CD1c-positive myeloid dendritic cell (primary cell): Measurements from ENCODE around the gene IRAK2.
A peak's percentile ranks its signal among the peaks of the same experiment; 100 is the strongest.
"Not testable (repeated sequence)": the region's sequence is repeated elsewhere in the genome, so short reads cannot be mapped to it uniquely, and the experiment has no call there.

Experiments used
- DNase-seq: peaks from one replicate; pipeline ENCODE4 v3.0.0-alpha.2; 2016; ENCODE audit errors: extremely low spot score

IRAK2 gene, protein sequence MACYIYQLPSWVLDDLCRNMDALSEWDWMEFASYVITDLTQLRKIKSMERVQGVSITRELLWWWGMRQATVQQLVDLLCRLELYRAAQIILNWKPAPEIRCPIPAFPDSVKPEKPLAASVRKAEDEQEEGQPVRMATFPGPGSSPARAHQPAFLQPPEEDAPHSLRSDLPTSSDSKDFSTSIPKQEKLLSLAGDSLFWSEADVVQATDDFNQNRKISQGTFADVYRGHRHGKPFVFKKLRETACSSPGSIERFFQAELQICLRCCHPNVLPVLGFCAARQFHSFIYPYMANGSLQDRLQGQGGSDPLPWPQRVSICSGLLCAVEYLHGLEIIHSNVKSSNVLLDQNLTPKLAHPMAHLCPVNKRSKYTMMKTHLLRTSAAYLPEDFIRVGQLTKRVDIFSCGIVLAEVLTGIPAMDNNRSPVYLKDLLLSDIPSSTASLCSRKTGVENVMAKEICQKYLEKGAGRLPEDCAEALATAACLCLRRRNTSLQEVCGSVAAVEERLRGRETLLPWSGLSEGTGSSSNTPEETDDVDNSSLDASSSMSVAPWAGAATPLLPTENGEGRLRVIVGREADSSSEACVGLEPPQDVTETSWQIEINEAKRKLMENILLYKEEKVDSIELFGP

DNA sequence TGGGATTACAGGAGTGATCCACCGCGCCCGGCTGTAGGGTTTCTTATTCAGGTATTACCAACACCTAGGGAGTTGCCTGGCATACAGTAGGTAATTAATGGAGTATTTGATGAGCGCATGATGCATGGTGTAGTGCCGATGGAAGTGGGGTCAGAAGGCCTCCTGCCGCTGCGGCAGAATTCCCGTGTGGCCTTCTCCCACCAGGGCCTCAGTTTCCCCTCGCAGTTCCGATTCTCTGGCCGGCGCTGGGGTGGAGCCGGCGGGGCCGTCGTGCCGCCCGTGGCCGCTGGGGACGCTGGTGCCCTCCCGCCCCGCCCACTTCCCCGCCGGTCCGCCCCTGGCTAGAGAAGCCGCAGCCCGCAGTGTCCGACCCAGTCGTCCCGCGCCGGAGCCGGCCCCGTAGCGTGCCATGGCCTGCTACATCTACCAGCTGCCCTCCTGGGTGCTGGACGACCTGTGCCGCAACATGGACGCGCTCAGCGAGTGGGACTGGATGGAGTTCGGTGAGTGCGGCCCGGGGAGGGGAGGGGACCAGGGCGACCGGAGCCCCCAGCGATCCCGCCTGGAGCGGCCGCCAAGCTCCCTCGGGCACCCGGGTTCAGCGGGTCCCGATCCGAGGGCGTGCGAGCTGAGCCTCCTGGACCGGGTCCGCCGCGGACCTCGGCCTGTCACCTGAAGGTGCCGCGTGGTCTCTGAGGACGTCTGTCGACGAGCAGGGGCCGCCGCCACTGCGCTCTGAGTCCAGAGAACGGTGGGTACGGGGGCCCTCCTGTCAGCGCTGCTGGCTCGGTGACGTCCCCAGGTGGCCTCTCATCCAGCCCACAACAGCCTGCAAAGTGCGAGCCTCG is at the start of gene IRAK2:
IRAK2 (plus strand) TSS at position 374 of the 848 bp plus-strand sequence; CDS start at position 410, 36 bp downstream.
- peak; percentile 86 for DNase-seq

DNA sequence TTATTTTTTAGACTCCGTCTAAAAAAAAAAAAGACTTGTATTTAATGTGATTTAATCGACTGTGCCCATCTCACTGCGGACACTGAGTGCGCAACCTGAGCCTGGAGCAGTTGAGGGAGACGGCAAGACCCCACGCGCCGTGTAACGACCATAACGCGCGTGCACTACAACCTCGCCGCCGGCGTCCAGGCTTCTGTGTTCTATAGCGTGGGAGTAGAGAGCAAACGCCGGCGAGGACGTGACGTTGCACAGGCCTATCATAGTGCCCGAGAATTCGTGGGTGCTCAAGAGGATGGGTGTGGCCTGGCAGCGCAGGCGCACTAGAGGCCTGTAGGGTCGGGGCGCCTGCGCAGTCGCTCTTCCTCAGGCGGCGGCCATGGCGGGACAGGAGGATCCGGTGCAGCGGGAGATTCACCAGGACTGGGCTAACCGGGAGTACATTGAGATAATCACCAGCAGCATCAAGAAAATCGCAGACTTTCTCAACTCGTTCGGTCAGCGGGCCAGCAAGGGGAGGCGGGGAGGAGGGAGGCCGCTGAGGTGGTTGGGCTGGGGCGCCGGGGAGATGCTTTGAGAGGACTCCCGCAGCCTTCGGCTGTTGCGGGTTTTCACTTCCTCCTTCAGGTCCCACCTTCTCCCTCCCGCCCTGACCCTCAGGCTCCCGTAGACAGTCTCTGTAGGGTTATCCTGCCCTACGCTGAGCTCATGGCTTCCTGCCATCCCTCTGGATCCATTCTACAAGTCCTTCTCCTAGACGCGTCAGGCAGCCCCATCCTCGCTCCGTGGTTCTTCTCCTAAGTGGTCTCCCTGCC is 49.2 kb upstream of the IRAK2 start, which contains the start of gene BRK1:
BRK1 (plus strand) TSS at position 350 of the 812 bp plus-strand sequence; CDS start at position 377, 27 bp downstream.
- DNase-seq: peak; percentile 99

DNA sequence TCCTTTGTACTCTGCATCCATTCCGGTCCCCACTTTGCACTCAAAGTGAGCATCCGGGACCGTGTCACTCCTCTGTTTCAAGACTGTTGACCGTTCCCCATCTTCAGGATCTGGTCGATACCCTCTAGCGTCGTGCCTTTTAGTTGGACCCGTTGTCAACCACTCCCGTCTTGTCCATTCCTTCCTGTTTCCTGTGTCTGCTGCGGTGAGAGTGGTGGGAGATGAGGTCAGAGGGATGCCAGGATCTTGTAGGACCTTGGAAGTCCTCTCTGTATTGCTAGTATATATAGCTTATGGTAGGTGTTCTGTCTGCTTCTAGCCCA is 48.6 kb upstream of the IRAK2 start:
- peak; percentile 40 for DNase-seq

DNA sequence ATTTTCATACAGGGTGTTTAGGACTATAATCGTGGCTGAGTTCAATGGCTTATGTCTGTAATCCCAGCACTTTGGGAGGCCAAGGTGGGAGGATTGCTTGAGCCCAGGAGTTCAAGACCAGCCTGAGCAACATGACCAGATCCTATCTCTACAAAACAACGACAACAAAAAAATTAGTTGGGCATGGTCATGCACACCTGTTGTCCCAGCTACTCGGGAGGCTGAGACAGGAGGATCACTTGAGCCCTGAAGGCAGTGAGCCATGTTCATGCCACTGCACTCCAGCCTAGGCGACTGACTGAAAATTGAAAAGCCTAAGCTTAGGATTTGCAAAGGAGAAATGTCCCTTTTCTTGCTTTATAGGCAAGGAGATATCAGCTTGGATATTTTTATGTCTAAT is 47.8 kb upstream of the IRAK2 start:
- DNase-seq: no peak

DNA sequence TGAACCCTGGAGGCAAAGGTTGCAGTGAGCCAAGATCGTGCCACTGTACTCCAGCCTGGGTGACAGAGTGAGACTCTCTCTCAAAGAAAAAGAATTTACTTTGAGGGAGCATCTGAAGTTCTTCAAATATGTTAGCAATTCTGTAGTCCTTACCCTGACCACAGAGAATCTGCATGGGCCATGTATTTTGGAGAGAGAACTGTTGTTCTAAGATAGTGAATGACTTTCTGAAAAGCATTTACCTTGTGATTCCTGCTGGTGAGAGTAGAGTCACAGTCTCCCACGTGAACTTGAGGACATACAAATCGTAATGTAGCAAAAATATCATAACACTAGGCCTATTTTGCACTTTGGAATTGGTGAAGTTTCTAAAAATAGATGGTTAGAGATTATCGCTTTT is 45.3 kb upstream of the IRAK2 start:
- DNase-seq: no peak

DNA sequence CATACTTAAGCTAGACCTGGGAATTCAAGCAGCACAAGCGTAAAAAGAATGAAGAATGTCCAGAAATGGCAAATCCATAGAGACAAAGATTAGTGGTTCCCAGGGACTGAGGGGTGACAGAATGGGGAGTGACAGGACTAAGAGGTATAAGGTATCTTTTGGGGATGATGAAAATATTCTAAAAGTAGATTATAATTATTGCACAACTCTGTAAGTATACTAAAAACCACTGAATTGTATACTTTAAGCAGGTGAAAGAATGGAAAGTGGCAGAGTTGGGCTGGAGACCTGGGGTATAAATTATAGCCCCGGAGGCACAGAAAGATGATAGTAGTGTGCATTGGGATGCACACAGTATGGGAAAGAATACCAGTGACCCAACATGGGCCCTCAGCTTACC is 43.7 kb upstream of the IRAK2 start:
- DNase-seq: no peak

DNA sequence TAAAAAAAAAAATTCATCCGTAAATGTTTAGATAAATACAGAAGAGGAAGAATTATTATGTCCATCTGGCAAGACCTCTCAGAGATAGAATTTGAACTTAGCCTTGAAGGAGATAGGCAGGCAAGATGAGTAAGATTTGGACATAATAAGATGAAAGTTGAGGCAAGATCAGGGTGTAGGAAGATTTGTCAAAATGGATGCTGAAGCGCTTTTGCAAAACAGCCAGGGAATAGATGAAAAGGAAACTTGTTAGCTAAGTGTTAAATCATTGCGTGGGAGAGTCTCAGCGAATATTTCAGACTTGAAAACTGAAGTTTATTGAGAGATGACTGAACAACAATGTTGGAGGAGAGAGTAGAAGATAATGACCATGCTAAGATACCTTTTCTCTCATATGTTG is 42.0 kb upstream of the IRAK2 start:
- no peak for DNase-seq

DNA sequence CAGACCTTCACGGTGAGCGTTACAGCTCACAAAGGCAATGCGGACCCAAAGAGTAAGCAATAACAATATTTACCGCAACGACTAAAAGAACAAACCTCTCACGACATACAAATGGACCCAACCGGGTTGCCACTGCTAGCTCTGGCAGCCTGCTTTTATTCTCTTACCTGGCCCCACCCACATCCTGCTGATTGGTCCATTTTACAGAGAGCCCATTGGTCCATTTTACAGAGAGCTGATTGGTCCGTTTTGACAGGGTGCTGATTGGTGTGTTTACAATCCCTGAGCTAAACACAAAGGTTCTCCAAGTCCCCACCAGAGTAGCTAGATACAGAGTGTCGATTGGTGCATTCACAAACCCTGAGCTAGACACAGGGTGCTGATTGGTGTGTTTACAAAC is 28.8 kb upstream of the IRAK2 start:
- not testable (repeated sequence) for DNase-seq

DNA sequence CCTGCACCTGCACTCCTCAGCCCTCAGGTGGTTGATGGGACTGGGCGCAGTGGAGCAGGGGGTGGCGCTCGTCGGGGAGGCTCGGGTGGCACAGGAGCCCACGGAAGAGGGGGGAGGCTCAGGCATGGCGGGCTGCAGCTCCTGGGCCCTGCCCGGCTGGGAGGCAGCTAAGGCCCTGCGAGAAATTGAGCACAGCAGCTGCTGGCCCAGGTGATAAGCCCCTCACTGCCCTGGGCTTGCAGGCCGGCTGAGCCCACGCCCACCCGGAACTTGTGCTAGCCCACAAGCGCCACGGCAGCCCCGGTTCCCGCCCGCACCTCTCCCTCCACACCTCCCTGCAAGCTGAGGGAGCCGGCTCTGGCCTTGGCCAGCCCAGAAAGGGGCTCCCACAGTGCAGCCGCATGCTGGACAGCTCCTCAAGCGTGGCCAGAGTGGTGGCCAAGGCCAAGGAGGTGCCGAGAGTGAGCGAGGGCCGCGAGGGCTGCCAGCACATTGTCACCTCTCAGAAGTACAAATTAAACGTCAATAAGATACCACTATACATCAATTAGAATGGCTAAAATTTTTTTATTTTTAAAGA is 28.2 kb upstream of the IRAK2 start:
- no peak for DNase-seq

DNA sequence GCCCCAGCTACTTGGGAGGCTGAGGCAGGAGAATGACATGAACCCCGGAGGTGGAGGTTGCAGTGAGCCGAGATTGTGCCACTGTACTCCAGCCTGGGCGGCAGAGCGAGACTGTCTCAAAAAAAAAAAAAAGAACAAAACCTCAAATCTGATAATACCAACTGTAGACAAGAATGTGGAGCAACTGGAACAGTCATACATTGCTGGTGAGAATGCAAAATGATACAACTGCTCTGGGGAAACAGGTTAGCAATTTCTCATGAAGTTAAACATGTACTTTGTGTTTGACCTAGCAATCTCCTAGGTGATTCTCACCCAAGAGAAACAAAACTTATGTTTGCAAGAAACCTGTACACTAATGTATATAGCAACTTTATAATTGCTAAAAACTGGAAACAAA is 27.5 kb upstream of the IRAK2 start:
- no peak for DNase-seq

DNA sequence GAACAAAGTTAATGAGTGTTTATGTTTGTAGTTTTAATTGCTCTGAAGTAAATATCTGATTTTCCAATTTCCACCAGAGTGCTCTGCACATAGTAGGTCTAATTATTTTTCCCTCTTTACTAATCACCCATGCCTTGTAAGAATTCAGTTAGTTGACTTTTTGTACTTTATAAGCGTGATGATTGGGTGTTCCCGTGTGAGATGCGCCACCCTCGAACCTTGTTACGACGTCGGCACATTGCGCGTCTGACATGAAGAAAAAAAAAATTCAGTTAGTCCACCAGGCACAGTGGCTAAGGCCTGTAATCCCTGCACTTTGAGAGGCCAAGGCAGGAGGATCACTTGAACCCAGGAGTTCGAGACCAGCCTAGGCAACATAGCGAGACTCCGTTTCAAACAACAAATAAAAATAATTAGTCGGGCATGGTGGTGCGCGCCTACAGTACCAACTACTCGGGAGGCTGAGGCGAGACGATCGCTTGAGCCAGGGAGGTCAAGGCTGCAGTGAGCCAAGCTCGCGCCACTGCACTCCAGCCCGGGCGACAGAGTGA is 23.6 kb upstream of the IRAK2 start:
- no peak for DNase-seq

DNA sequence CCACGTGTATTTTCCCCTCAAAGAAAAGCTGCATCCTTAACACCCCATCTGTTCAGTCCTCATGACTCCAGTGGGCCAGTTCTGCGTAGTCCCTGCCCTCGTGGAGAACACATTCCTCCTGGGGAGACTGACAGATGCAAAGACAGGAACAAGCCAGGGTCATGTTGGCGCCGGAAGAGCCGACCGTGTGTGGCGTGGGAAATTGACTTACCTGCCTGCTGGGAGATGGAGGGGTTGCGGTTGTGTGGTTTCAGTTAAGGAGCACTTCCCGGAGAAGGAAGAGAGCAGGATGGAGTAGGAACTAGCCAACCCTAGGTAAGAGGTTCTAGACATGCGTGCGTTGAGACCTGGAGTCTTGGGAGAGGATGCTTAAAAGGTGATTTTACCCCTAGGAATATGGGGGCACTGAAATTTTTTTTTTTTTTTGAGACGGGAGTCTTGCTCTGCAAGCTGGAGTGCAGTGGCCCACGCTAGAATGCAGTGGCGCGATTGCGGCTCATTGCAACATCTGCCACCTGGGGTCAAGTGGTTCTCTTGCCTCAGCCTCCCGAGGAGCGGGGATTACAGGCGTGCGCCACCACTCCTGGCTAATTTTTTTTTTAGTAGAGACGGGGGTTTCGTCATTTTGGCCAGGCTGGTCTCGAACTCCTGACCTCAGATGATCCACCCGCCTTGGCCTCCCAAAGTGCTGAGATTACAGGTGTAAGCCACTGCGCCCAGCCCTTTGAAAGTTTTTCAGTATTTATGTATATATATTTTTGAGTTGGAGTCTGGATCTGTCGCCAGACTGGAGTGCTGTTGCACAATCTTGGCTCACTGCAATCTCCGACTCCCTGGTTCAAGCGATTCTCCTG is 21.8 kb upstream of the IRAK2 start:
- DNase-seq: peak; percentile 24

DNA sequence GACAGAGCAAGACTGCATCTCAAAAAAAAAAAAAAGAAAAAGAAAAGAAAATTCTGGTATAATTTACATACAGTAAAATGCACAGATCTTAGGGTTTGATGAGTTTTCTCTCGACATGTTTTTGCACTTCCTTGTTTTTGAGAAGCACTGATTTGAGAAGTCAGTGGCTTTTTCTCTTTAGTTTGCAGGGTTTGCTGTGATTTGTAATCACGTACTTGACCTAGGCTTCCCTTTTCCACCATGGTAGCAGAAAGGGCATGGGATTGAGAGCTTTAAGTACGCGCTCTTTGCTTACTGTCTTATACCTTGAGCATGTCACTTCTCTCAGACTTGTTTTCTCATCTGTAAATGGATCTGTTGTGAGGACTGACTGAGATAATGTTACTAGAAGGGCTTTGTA is 19.0 kb upstream of the IRAK2 start:
- DNase-seq: peak; percentile 77

DNA sequence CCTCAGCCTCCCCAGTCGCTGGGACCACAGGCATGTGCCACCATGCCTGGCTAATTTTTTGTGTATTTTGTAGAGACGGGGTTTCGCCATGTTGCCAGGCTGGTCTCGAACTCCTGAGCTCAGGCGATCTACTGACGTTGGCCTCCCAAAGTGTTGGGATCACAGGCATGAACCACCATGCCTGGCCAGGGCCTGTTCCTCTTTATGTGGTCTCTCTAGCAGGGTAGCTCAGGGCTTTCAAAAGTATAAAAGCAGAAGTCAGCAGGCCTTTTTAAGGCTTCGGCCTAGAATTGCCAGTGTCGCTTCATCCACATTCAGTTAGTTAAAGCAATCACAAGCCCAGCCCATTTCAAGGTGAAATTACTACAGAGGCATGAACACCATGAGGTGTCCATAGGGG is 15.5 kb upstream of the IRAK2 start:
- peak; percentile 67 for DNase-seq

DNA sequence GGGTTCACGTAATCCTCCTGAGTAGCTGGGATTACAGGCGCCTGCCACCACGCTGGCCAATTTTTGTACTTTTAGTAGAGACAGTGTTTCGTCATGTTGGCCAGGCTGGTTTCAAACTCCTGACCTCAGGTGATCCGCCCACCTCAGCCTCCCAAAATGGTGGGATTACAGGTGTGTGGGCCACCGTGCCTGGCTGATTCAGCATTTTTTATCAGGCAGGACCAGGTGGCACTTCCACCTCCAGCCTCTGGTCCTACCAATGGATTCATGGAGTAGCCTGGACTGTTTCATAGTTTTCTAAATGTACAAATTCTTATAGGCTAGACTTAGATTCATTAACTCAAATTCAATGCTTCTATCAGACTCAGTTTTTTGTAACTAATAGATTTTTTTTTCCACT is 13.7 kb upstream of the IRAK2 start:
- no peak for DNase-seq

DNA sequence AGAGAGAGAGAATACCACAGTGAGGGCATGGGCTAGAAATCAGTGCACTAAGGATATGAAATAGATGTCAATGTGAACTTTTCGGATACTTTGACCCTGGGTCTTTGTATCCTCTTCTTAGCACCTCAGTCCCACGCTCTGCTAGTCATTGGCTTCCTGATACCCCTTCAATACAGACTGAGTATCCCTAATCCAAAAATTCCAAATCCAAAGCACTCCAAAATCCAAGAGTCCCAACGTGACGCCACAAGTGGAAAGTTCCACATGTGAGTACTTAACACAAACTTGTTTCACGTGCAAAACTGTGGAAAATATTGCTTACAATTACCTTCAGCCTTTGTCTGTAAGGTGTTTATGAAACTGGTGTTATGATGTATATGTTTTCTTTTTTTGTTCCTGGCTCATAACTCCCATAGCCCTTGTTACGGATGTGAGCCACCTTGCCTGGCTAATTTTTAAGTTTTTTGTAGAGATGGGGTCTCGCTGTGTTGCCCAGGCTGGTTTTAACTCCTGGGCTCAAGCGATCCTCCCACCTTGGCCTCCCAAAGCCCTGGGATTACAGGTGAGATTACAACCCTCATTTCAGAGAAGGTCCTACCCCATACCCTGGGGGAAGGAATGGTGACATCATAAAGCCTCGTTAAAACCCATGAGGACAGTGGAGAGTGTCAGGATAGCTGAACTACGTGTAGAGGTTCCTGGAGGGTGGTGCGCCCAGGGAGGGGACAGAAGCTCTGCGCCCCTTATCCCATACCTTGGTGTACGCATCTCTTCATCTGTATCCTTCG is 10.2 kb upstream of the IRAK2 start:
- no peak for DNase-seq

DNA sequence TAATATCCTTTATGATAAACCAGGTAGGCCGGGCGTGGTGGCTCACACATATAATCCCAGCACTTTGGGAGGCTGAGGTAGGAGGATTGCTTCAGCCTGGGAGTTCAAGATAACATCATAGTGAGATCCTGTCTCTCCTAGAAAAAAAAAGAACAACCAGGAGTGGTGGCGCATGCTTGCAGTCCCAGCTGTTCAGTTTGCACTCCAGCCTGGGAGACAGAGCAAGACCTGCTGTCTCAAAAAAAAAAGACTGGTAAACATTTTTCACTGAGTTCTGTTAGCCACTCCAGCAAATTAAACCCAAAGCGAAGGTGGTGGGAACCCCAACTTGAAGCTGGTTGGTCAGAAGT is 9.6 kb upstream of the IRAK2 start:
- no peak for DNase-seq

DNA sequence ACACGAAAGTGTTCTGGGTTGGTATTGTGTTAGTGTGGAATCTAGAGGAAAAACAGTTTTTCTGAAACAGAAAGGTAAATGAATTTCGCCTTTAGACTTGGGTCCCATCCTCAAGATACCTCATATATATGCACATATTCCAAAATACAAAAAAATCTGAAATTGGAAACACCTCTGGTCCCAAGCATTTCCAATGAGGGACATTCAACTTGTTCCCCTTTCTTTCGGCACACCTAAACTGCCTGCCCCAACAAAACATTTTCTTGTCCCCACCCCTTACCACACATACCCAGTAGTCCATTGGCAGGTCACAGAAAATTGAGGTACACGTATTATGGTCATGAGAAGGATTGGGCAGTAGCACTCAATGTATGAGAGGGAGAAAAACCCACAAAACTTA is 9.1 kb upstream of the IRAK2 start:
- no peak for DNase-seq

DNA sequence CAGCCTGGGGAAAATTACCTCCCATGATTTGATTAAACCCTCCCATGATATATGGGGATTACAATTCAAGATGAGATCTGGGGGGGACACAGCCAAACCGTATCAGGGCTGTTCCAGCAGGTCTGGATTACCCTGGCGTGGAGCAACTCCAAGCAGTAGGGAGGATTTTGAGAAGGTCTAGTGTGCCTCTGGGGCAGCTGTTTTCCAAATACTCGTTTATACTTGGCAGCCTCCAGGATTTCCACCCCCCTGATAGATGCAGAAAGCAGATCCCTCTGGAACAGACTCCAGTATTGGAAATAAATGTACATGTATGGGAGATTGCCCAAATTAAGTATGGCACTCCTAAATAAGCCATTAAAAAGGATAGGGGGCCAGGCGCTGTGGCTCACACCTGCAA is 7.7 kb upstream of the IRAK2 start:
- no peak for DNase-seq
